ENCODE data around the gene DLGAP4. TPM values are rescaled to one million over a fixed set of nuclear protein-coding genes. Genes with fewer than 3 reads are reported as not detected.

DLGAP4 gene
- total and polyA plus RNA-seq, 2 experiments from 2014 or later, result 14.3 to 68.1 TPM

DNA sequence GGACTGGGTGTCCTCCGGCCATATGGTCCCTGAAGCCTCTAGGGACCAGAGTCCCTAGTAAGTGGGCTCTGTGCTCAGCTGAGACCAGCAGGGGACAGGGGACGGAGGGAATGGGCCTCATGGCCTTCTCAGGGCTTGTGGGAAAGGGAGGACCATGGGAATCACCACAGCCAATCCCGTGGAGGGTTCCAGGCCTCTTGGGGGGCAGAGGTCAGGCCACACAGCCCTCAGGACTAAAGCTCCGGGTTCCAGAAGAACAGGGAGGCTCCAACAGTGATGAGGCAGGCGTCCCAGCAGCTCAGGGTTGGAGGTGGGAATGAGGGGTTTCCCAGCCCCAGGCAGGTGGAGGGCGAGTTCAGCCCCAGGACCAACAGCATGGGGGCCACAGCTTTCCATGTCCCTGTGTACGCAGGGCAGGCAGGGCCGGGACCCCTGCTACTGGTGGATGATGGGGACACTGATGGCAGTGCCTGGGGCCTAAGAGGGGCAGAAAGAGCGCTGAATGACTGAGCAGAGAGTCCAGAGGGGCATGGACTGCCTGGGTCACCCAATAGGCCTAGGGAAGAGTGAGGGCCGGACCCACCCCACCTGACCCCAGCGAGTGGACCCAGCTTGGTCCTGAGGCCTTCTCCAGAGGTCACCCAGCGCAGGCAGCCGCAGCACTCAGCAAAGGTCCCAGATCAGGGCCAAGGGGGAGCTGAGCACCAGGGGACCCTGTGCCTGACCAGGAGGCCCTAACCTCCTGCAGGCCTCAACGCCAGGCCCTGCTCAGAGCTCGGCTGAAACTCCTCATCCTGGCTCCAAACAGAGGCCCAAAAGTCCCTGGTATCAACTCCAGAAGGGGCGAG, 244.0 kb downstream of the DLGAP4 start:
- H3K27ac ChIP-seq, result no peak overlapping the region
- H3K4me2 ChIP-seq (ENCODE audit: unreplicated experiment), result no peak overlapping the region
- no peaks in the 10 kb centered on the region for H3K9me3 ChIP-seq (ENCODE audit: low read depth)
- no peak overlapping the region for H2AFZ ChIP-seq
- in situ Hi-C loops (cut with MboI), result no loop called here
- H3K4me3 ChIP-seq, result no peak overlapping the region
- peaks cover 28% of the 10 kb centered on the region for H3K36me3 ChIP-seq (ENCODE audit: low read depth)
- H3K4me1 ChIP-seq (ENCODE audit: insufficient read depth), result no peaks in the 10 kb centered on the region
- DNase-seq, result no peak
- H3K9ac ChIP-seq, result no peak overlapping the region
- no peaks in the 10 kb centered on the region for H3K9me2 ChIP-seq (ENCODE audit: insufficient read depth)
- TF ChIP-seq EZH2 (IDR thresholded peaks at IDR 0.05; ENCODE audit: insufficient read depth, poor library complexity, severe bottlenecking) (no peak), EZH2phosphoT487 (IDR thresholded peaks at IDR 0.05; ENCODE audit: insufficient read depth, low read depth) (no peak)
- H3K27me3 ChIP-seq (replicated peaks; ENCODE audit: insufficient read depth), result no peaks in the 10 kb centered on the region
- WGBS, 2 experiments (ENCODE audit: low coverage in 1 of 2, low lambda C conversion rate in 2 of 2, missing lambda C conversion rate in 2 of 2), result 69 to 73% methylated on average over 15 to 16 of the region's 16 CpGs
- no peaks in the 10 kb centered on the region; the same call in 1 of the 2 replicates for H4K20me1 ChIP-seq (ENCODE audit: insufficient read depth)
- peaks cover 73% of the 10 kb centered on the region for H3F3A ChIP-seq (ENCODE audit: insufficient read depth)
- H3K79me2 ChIP-seq (ENCODE audit: insufficient read depth), result peaks cover 10% of the 10 kb centered on the region; the same call in 1 of the 2 replicates

DNA sequence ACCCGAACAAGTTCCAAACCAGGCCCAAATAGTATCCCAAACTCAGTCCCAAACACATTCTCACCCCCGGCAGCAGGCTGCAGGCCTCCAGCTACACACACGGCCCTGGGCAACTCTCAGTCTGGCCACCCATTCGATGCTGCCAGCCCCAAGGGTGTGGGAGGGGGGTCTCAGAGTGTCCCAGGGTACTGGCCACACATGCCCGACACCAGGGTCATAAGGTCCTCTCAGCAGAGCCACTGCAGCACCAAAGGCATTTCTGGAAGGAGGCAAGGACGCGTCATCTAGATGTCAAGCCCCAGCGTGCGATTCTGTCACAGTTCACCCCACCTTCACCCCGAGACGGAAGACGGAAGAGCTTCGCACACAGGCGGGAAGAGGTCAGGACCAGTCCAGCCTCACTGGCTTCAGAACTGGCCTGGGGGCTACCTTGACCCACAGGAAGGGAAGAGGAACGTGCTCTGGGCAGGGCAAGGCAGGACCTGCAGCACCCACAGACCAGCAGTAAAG, 244.7 kb downstream of the DLGAP4 start:
- DNase-seq, result peak; percentile 22
- no peak overlapping the region for H3K4me3 ChIP-seq
- no peaks in the 10 kb centered on the region for H3K4me1 ChIP-seq (ENCODE audit: insufficient read depth)
- no peak overlapping the region for H3K9ac ChIP-seq
- H2AFZ ChIP-seq, result no peak overlapping the region
- H3F3A ChIP-seq (ENCODE audit: insufficient read depth), result peaks cover 66% of the 10 kb centered on the region
- TF ChIP-seq EZH2 (IDR thresholded peaks at IDR 0.05; ENCODE audit: insufficient read depth, poor library complexity, severe bottlenecking) (no peak), EZH2phosphoT487 (IDR thresholded peaks at IDR 0.05; ENCODE audit: insufficient read depth, low read depth) (no peak)
- no peak overlapping the region for H3K4me2 ChIP-seq (ENCODE audit: unreplicated experiment)
- H3K27ac ChIP-seq, result no peak overlapping the region
- WGBS, 2 experiments (ENCODE audit: low coverage in 1 of 2, low lambda C conversion rate in 2 of 2, missing lambda C conversion rate in 2 of 2), result 59 to 64% methylated on average over 14 of the region's 15 CpGs
- no peaks in the 10 kb centered on the region for H3K9me2 ChIP-seq (ENCODE audit: insufficient read depth)
- in situ Hi-C loops (cut with MboI), result no loop called here
- H3K36me3 ChIP-seq (ENCODE audit: low read depth), result peaks cover 24% of the 10 kb centered on the region
- H3K9me3 ChIP-seq (ENCODE audit: low read depth), result no peaks in the 10 kb centered on the region
- H4K20me1 ChIP-seq (ENCODE audit: insufficient read depth), result no peaks in the 10 kb centered on the region; the same call in 1 of the 2 replicates
- peaks cover 5% of the 10 kb centered on the region; the same call in 1 of the 2 replicates for H3K79me2 ChIP-seq (ENCODE audit: insufficient read depth)
- no peaks in the 10 kb centered on the region for H3K27me3 ChIP-seq (replicated peaks; ENCODE audit: insufficient read depth)

DNA sequence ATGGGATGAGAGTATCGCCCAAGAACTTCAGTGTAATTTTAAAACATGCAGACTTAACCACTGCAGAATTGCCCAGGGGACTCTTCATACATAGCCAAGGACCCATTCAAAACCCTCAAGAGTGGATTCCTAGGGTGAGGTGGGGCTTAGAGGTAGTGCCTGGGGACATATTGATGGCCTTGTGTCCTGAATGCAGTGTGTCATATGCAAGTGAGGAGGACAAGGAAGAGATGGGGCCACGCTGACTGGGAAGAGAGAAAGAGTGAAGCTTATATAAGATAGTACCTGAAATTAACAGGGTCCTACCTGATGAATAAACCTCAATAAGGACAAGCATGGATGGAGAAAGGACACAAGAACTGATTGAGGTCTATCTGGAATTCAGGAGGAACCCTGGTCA, 249.1 kb downstream of the DLGAP4 start:
- no peaks in the 10 kb centered on the region for H3K4me1 ChIP-seq (ENCODE audit: insufficient read depth)
- peaks cover 28% of the 10 kb centered on the region for H3F3A ChIP-seq (ENCODE audit: insufficient read depth)
- no peaks in the 10 kb centered on the region for H3K27me3 ChIP-seq (replicated peaks; ENCODE audit: insufficient read depth)
- H3K9me3 ChIP-seq (ENCODE audit: low read depth), result no peaks in the 10 kb centered on the region
- H2AFZ ChIP-seq, result no peak overlapping the region
- no peak overlapping the region for H3K9ac ChIP-seq
- no peaks in the 10 kb centered on the region for H3K9me2 ChIP-seq (ENCODE audit: insufficient read depth)
- no peaks in the 10 kb centered on the region for H4K20me1 ChIP-seq (ENCODE audit: insufficient read depth)
- H3K36me3 ChIP-seq (ENCODE audit: low read depth), result no peaks in the 10 kb centered on the region
- no peak overlapping the region for H3K27ac ChIP-seq
- H3K4me2 ChIP-seq (ENCODE audit: unreplicated experiment), result no peak overlapping the region
- TF ChIP-seq EZH2phosphoT487 (IDR thresholded peaks at IDR 0.05; ENCODE audit: insufficient read depth, low read depth), result no peak
- TF ChIP-seq EZH2 (IDR thresholded peaks at IDR 0.05; ENCODE audit: insufficient read depth, poor library complexity, severe bottlenecking), result no peak
- H3K79me2 ChIP-seq (ENCODE audit: insufficient read depth), result no peaks in the 10 kb centered on the region
- in situ Hi-C loops (cut with MboI), result no loop called here
- DNase-seq, result no peak
- 58 to 59% methylated on average over 2 of the region's 2 CpGs for WGBS, 2 experiments (ENCODE audit: low coverage in 1 of 2, low lambda C conversion rate in 2 of 2, missing lambda C conversion rate in 2 of 2)
- no peak overlapping the region for H3K4me3 ChIP-seq

DNA sequence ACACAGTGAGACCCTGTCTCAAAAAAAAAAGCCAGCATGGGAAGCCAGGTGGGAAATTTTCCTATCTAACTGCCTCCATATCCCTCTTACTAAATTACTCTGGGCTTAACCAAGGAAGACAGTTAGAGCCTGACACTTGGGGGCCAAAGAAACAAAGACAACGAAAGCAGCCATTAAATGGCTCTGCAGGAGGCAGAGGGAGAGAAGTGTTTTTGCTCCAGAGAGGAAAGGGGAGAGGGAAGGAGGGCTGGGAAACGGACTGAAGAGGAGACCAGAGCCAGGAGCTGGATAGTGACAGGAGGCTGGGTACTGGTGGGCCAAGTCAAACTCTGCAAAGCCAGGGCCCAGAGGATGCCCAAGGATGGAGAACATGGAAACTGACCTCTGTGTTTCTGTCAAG, 256.6 kb downstream of the DLGAP4 start:
- Histone ChIP-seq H3K27me3 (replicated peaks; ENCODE audit: insufficient read depth) (no peaks in the 10 kb centered on the region), H4K20me1 (ENCODE audit: insufficient read depth) (no peaks in the 10 kb centered on the region), H3K4me3 (no peak overlapping the region), H3K36me3 (ENCODE audit: low read depth) (no peaks in the 10 kb centered on the region), H3K27ac (no peak overlapping the region), H3K79me2 (ENCODE audit: insufficient read depth) (no peaks in the 10 kb centered on the region), H3K4me2 (ENCODE audit: unreplicated experiment) (no peak overlapping the region), H2AFZ (no peak overlapping the region), H3K4me1 (ENCODE audit: insufficient read depth) (no peaks in the 10 kb centered on the region), H3K9me3 (ENCODE audit: low read depth) (no peaks in the 10 kb centered on the region), H3K9ac (no peak overlapping the region), H3K9me2 (ENCODE audit: insufficient read depth) (no peaks in the 10 kb centered on the region), H3F3A (ENCODE audit: insufficient read depth) (no peaks in the 10 kb centered on the region)
- no peak for DNase-seq
- TF ChIP-seq EZH2phosphoT487 (IDR thresholded peaks at IDR 0.05; ENCODE audit: insufficient read depth, low read depth), result no peak
- no peak for TF ChIP-seq EZH2 (IDR thresholded peaks at IDR 0.05; ENCODE audit: insufficient read depth, poor library complexity, severe bottlenecking)
- 35 to 58% methylated on average over 2 of the region's 2 CpGs for WGBS, 2 experiments (ENCODE audit: low coverage in 1 of 2, low lambda C conversion rate in 2 of 2, missing lambda C conversion rate in 2 of 2)
- in situ Hi-C loops (cut with MboI), result no loop called here
